ENCODE results near the gene KNDC1. TPM values are rescaled to one million over a fixed set of nuclear protein-coding genes. Genes with fewer than 3 reads are reported as not detected.
"Not testable (repeated sequence)": the region's sequence is repeated elsewhere in the genome, so short reads cannot be mapped to it uniquely, and the experiment has no call there.

Gene KNDC1
- total RNA-seq, 2 experiments from 2014 or later, result not detected

DNA sequence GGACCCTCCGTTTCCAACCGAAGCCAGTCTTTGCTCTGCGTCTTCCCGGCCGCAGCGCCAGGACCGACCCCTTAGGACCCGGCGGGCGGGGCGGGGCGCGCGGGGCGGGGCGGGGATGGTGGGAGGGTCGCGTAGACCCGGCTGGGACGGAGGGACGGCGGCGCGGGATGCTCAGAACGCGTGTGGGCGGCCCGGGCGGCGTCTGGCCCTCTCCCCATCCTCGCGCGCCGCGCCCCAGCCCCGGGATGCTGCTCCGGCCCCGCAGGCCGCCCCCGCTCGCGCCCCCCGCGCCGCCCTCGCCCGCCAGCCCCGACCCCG is 70.0 kb downstream of the KNDC1 start, which contains the start of gene UTF1:
UTF1 (plus strand) TSS at position 174 of the 318 bp plus-strand sequence; CDS start at position 246, 72 bp downstream.
- H3K27ac Mint-ChIP-seq, result no peak within 1 kb of the TSS
- no peak within 1 kb of the TSS for H3K4me3 Mint-ChIP-seq
- H3K9me3 Mint-ChIP-seq, result no peaks in the 10 kb centered on the region
- H3K4me1 Mint-ChIP-seq, result peaks cover 17% of the 10 kb centered on the region
- H3K27me3 Mint-ChIP-seq, result peaks cover 82% of the 10 kb centered on the region
- DNase-seq, result no peak
- H3K36me3 Mint-ChIP-seq, result no peaks in the 10 kb centered on the region

- peak; percentile 33 for DNase-seq
- Mint-ChIP-seq H3K4me1 (peaks cover 17% of the 10 kb centered on the region), H3K4me3 (no peak overlapping the region), H3K36me3 (no peaks in the 10 kb centered on the region), H3K27ac (no peak overlapping the region), H3K9me3 (no peaks in the 10 kb centered on the region), H3K27me3 (peaks cover 84% of the 10 kb centered on the region)
Observed at GRCh38 chr10:133230387-133231195, 70.6 kb downstream of the KNDC1 start.

GRCh38 chr10:133231244-133231945 is 71.4 kb downstream of the KNDC1 start:
- H3K4me3 Mint-ChIP-seq, result no peak overlapping the region
- no peaks in the 10 kb centered on the region for H3K9me3 Mint-ChIP-seq
- no peaks in the 10 kb centered on the region for H3K36me3 Mint-ChIP-seq
- H3K4me1 Mint-ChIP-seq, result peaks cover 14% of the 10 kb centered on the region
- peaks cover 81% of the 10 kb centered on the region for H3K27me3 Mint-ChIP-seq
- no peak overlapping the region for H3K27ac Mint-ChIP-seq
- DNase-seq, result no peak

GRCh38 chr10:133231946-133232574 is 72.0 kb downstream of the KNDC1 start:
- H3K27ac Mint-ChIP-seq, result no peak overlapping the region
- H3K36me3 Mint-ChIP-seq, result no peaks in the 10 kb centered on the region
- peaks cover 10% of the 10 kb centered on the region for H3K4me1 Mint-ChIP-seq
- peaks cover 74% of the 10 kb centered on the region for H3K27me3 Mint-ChIP-seq
- H3K4me3 Mint-ChIP-seq, result no peak overlapping the region
- H3K9me3 Mint-ChIP-seq, result no peaks in the 10 kb centered on the region
- DNase-seq, result no peak

- H3K4me1 Mint-ChIP-seq, DNase-seq, H3K36me3 Mint-ChIP-seq, H3K9me3 Mint-ChIP-seq, H3K27ac Mint-ChIP-seq, H3K4me3 Mint-ChIP-seq: not testable (repeated sequence)
- peaks cover 74% of the 10 kb centered on the region for H3K27me3 Mint-ChIP-seq
Observed at GRCh38 chr10:133234796-133235195, 74.8 kb downstream of the KNDC1 start.

GRCh38 chr10:133235265-133235855 is 75.3 kb downstream of the KNDC1 start:
- H3K4me1 Mint-ChIP-seq, result peaks cover 7% of the 10 kb centered on the region
- peaks cover 80% of the 10 kb centered on the region for H3K27me3 Mint-ChIP-seq
- H3K9me3 Mint-ChIP-seq, result no peaks in the 10 kb centered on the region
- no peak for DNase-seq
- H3K27ac Mint-ChIP-seq, result no peak overlapping the region
- H3K36me3 Mint-ChIP-seq, result no peaks in the 10 kb centered on the region
- peak overlapping the region; percentile 32 for H3K4me3 Mint-ChIP-seq

DNA sequence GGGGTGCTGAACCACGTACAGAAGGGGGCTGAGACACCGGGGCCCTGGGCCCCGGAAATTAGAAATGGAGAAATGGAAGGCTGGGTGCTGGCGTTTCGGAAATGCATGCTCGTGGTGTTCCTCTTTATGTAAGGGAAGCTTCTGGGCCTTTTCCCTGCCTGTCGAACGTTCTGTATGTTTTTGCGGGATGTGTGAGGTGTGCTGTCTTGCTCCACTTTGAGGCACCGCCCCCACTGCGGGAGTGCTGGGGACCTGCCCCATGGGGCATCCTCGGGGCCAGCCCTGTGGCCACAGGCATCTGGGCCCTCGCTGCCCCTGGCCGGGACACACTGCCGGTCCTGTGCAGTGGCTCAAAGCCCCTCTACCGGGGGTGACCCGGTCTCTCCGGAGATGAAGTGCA is 75.9 kb downstream of the KNDC1 start:
- Mint-ChIP-seq H3K9me3 (no peaks in the 10 kb centered on the region), H3K36me3 (no peaks in the 10 kb centered on the region), H3K4me1 (peaks cover 10% of the 10 kb centered on the region), H3K27ac (no peak overlapping the region), H3K27me3 (peaks cover 86% of the 10 kb centered on the region), H3K4me3 (peak overlapping the region; percentile 32)
- DNase-seq, result no peak

GRCh38 chr10:133236401-133237240 is 76.6 kb downstream of the KNDC1 start:
- Mint-ChIP-seq H3K4me1 (peaks cover 12% of the 10 kb centered on the region), H3K36me3 (no peaks in the 10 kb centered on the region), H3K4me3 (no peak overlapping the region), H3K27ac (no peak overlapping the region), H3K27me3 (peaks cover 84% of the 10 kb centered on the region), H3K9me3 (no peaks in the 10 kb centered on the region)
- DNase-seq, result no peak

- H3K4me3 Mint-ChIP-seq, result no peak overlapping the region
- DNase-seq, result no peak
- H3K27me3 Mint-ChIP-seq, result peaks cover 81% of the 10 kb centered on the region
Observed at GRCh38 chr10:133237241-133237587, 77.2 kb downstream of the KNDC1 start.

GRCh38 chr10:133237588-133238465 is 77.8 kb downstream of the KNDC1 start, which contains the start of gene VENTX:
Gene VENTX (plus strand): TSS chr10:133237855. CDS start chr10:133237915, 60 bp downstream.
- H3K36me3 Mint-ChIP-seq, result no peaks in the 10 kb centered on the region
- H3K4me1 Mint-ChIP-seq, result peaks cover 18% of the 10 kb centered on the region
- H3K4me3 Mint-ChIP-seq, result no peak within 1 kb of the TSS
- H3K9me3 Mint-ChIP-seq, result no peaks in the 10 kb centered on the region
- DNase-seq, result no peak
- no peak within 1 kb of the TSS for H3K27ac Mint-ChIP-seq
- H3K27me3 Mint-ChIP-seq, result peaks cover 79% of the 10 kb centered on the region

More at GRCh38 chr10:133237241-133237587, 77.2 kb downstream of the KNDC1 start:
- Mint-ChIP-seq H3K27ac (no peak overlapping the region), H3K9me3 (no peaks in the 10 kb centered on the region), H3K36me3 (no peaks in the 10 kb centered on the region), H3K4me1 (peaks cover 15% of the 10 kb centered on the region)

DNA sequence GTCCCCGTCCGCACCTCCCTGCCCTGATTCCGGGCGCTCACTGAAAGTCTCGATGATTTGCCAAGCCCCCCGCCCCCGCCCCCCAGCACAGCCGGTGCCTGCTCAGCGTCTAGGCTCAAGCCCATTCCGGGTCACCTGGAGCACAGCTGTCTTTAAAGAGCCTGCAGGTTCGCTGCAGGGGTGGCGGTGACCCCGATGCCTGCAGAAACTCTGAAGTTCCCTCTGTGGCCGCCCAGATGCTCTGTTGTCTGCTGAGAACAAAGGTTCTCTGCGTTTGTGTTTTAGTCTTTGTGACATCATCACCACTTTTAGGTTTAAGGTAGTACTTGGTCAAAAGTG is 78.4 kb downstream of the KNDC1 start:
- H3K9me3 Mint-ChIP-seq, result no peaks in the 10 kb centered on the region
- no peak for DNase-seq
- H3K4me1 Mint-ChIP-seq, result peaks cover 18% of the 10 kb centered on the region
- H3K4me3 Mint-ChIP-seq, result no peak overlapping the region
- no peak overlapping the region for H3K27ac Mint-ChIP-seq
- peaks cover 77% of the 10 kb centered on the region for H3K27me3 Mint-ChIP-seq
- H3K36me3 Mint-ChIP-seq, result no peaks in the 10 kb centered on the region

DNA sequence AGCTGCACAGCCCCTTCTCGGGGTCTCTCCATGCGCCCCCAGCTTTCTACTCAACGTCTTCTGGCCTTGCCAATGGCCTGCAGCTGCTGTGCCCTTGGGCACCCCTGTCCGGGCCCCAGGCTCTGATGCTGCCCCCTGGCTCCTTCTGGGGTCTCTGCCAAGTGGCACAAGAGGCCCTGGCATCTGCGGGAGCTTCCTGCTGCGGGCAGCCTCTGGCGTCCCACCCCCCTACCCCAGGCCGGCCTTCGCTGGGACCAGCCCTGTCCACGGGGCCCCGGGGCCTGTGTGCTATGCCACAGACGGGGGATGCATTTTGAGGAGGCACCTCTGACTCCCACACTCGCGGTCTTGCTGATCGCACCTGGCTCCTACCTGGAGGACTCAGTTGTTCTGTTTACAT is 80.0 kb downstream of the KNDC1 start:
- Mint-ChIP-seq H3K27ac (no peak overlapping the region), H3K27me3 (peaks cover 64% of the 10 kb centered on the region), H3K36me3 (no peaks in the 10 kb centered on the region), H3K4me3 (no peak overlapping the region), H3K9me3 (no peaks in the 10 kb centered on the region), H3K4me1 (peaks cover 16% of the 10 kb centered on the region)
- no peak for DNase-seq

DNA sequence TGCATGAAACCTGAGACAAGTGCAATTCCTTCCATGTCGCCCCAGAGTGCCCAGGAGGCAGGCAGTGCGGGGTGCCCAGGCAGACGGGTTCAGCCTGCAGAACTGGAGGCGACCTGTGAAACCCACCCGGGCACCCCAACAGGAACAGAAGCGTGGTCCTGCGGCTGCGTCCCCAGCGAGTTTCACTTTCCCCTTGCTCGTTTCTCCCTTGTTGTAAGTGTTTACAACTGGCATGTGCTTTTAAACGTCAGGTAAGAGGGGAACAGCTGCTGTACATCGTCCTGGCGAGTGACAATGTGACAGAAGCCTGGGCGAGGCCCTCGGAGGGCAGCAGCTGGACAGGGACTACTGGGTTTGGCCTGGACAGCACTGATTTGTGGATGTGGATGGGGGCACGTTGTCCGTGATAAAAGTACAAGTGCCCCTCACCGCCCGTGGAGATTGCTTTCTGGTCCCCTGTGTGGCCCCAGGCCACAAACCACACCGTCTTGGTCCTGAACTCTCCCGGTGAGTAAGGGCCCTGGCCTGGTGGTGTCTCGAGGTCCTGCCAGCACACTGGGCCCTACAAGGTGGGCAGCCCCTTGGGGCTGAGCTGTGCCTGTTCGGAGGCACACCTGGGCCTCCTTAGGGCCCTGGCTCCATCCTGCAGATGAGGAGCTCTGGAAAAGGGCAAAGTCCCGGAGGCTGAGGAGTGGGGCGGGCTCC is 81.6 kb downstream of the KNDC1 start:
- Mint-ChIP-seq H3K4me3 (peak overlapping the region; percentile 47), H3K4me1 (peaks cover 13% of the 10 kb centered on the region), H3K9me3 (no peaks in the 10 kb centered on the region), H3K27me3 (peaks cover 55% of the 10 kb centered on the region), H3K36me3 (no peaks in the 10 kb centered on the region), H3K27ac (no peak overlapping the region)
- DNase-seq, result no peak
